Measurements from ENCODE around the gene ZNF598. TPM values are rescaled to one million over a fixed set of nuclear protein-coding genes. Genes with fewer than 3 reads are reported as not detected.
"Not testable (repeated sequence)": the region's sequence is repeated elsewhere in the genome, so short reads cannot be mapped to it uniquely, and the experiment has no call there.

ZNF598 gene
- total RNA-seq, 6 experiments from 2014 or later: 37.1 to 48.1 (median 40.7) TPM

DNA sequence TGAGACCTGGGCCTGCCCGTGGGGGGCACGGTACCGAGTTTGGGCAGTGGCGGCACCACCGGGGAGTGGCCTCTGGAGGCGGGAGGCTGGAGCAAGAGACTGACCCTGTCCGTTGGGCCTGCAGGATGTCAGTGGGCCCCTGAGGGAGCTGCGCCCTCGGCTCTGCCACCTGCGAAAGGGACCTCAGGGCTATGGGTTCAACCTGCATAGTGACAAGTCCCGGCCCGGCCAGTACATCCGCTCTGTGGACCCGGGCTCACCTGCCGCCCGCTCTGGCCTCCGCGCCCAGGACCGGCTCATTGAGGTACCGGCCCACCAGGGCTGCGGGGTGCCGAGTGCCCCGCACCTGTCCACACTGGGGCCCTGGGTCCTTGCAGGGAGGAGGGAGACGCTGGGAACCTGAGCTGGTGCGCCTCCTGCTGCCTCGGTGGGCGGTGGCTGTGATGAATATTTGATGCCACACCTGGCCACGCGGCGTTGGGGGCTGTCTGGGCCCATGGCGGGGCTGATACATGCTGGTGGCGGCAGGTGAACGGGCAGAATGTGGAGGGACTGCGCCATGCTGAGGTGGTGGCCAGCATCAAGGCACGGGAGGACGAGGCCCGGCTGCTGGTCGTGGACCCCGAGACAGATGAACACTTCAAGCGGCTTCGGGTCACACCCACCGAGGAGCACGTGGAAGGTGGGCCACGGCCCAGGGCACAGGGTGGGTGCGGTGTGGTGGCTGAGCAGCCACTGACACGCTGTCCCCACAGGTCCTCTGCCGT lies 26.8 kb upstream of the ZNF598 start:
- Mint-ChIP-seq H3K4me1 (ENCODE audit: low read depth) (peaks cover 34% of the 10 kb centered on the region), H3K36me3 (ENCODE audit: low read depth) (no peaks in the 10 kb centered on the region), H3K9me3 (no peaks in the 10 kb centered on the region), H3K4me3 (peak overlapping the region; percentile 86), H3K27ac (peak overlapping the region; percentile 79), H3K27me3 (ENCODE audit: insufficient read depth) (peaks cover 5% of the 10 kb centered on the region)
- no peak for DNase-seq
- TF ChIP-seq, protein P1, sequence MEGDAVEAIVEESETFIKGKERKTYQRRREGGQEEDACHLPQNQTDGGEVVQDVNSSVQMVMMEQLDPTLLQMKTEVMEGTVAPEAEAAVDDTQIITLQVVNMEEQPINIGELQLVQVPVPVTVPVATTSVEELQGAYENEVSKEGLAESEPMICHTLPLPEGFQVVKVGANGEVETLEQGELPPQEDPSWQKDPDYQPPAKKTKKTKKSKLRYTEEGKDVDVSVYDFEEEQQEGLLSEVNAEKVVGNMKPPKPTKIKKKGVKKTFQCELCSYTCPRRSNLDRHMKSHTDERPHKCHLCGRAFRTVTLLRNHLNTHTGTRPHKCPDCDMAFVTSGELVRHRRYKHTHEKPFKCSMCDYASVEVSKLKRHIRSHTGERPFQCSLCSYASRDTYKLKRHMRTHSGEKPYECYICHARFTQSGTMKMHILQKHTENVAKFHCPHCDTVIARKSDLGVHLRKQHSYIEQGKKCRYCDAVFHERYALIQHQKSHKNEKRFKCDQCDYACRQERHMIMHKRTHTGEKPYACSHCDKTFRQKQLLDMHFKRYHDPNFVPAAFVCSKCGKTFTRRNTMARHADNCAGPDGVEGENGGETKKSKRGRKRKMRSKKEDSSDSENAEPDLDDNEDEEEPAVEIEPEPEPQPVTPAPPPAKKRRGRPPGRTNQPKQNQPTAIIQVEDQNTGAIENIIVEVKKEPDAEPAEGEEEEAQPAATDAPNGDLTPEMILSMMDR (IDR thresholded peaks at IDR 0.05): no peak

DNA sequence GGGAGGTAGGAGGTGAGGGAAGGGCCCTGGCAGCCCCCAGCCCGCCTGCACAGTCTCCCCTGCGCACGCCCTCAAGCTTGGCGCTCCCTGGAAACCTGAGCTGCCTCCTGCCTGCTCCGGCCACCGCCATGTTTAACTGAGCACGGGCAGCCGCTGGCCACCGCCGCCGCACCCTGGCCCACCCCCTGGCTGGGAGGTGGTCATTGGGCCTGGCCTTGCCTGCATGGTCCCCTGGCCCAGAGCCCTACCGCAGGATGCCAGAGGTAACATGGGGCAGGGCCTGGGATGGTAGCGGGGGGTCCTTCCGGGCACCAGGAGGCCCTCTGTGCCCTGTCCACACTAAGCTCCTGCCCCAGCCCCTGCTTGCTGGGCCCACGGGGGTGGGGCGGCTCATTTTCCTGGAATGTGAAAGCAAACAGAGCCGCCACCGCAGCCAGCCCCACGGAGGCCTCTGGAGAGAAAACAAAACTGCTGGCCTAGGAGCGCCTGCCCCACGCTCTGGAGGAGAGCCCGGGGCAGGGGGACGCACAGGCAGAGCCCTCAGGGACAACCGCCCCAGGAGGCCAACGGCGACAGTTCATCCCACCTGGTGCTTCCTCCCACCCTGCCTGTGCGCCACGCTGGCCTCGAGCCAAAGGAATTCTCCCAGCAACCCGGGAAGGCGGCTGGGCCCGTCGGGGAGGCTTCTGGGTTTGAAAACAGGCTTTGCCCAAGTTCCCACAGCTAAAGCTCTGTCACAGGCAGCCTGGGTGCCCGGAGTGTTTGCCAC lies 26.0 kb upstream of the ZNF598 start:
- H3K4me3 Mint-ChIP-seq: peak overlapping the region; percentile 86
- TF ChIP-seq, protein P1 (IDR thresholded peaks at IDR 0.05): no peak
- no peaks in the 10 kb centered on the region for H3K36me3 Mint-ChIP-seq (ENCODE audit: low read depth)
- peak; percentile 81 for DNase-seq
- peak overlapping the region; percentile 79 for H3K27ac Mint-ChIP-seq
- H3K9me3 Mint-ChIP-seq: no peaks in the 10 kb centered on the region
- peaks cover 5% of the 10 kb centered on the region for H3K27me3 Mint-ChIP-seq (ENCODE audit: insufficient read depth)
- peaks cover 34% of the 10 kb centered on the region for H3K4me1 Mint-ChIP-seq (ENCODE audit: low read depth)

DNA sequence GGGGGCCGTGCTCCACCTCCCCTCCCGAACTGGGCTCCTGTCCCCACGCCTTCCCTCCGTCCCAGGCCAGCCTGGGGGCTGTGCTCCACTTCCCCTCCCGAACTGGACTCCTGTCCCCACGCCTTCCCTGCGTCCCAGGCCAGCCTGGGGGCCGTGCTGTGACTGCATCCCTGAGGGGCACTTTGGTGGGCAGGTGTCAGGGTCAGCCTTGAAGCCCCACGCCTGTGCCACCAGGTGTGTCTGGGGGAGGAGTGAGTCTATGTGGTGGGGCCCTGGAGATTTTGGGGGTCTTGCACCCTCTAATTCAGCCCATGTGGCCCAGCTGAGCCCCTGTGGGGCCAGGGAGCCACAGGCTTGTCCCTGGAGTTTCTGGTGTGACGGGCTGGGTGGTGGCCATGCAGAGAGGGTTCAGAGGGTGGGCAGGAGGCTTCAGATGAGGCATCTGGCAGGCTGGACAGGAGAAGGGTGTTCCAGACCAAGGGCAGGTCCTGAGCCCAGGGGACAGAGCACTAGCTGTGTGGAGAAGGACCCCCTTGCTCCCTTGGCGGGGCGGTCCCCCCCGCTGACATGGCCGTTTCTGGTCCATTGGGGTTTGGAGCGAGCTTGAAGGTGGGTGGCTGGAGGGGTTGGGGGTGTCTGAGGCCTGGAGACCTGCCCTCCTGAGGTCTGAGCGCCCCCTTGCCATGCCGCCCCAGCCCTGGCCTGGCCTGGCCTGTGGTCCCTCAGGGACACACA lies 25.2 kb upstream of the ZNF598 start:
- H3K27ac Mint-ChIP-seq: peak overlapping the region; percentile 91

DNA sequence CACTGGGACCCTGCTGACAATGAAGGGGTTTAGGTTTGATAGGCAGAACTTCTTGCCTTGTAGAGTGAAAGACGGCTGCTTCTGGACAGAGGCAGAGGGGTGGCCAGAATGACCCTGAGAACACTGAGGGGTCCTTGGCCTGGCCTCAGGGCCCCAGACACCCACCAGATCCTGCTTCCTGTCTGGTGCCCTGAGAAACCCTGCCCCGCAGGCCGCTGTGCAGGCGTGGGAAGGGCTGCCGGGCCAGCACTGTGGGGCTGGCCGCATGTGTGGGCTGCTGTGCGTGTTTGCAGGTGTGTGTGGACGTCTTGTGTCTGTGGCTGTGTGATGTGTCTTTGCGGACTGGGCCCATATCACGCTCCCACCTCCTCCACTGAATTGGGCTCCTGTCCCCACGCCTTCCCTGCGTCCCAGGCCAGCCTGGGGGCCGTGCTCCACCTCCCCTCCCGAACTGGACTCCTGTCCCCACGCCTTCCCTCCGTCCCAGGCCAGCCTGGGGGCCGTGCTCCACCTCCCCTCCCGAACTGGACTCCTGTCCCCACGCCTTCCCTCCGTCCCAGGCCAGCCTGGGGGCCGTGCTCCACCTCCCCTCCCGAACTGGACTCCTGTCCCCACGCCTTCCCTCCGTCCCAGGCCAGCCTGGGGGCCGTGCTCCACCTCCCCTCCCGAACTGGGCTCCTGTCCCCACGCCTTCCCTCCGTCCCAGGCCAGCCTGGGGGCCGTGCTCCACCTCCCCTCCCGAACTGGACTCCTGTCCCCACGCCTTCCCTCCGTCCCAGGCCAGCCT lies 24.5 kb upstream of the ZNF598 start:
- not testable (repeated sequence) for H3K9me3 Mint-ChIP-seq; H3K27me3 Mint-ChIP-seq (ENCODE audit: insufficient read depth); H3K36me3 Mint-ChIP-seq (ENCODE audit: low read depth)
- H3K27ac Mint-ChIP-seq: peak overlapping the region; percentile 91
- H3K4me1 Mint-ChIP-seq (ENCODE audit: low read depth): peaks cover 26% of the 10 kb centered on the region
- DNase-seq: peak; percentile 27
- H3K4me3 Mint-ChIP-seq: peak overlapping the region; percentile 88

More for the DNA sequence above, 25.2 kb upstream of the ZNF598 start:
- DNase-seq: no peak
- peak overlapping the region; percentile 86 for H3K4me3 Mint-ChIP-seq
- peaks cover 33% of the 10 kb centered on the region for H3K4me1 Mint-ChIP-seq (ENCODE audit: low read depth)
- peaks cover 5% of the 10 kb centered on the region for H3K27me3 Mint-ChIP-seq (ENCODE audit: insufficient read depth)
- no peaks in the 10 kb centered on the region for H3K36me3 Mint-ChIP-seq (ENCODE audit: low read depth)
- no peaks in the 10 kb centered on the region for H3K9me3 Mint-ChIP-seq
- TF ChIP-seq, protein P1 (IDR thresholded peaks at IDR 0.05): no peak

DNA sequence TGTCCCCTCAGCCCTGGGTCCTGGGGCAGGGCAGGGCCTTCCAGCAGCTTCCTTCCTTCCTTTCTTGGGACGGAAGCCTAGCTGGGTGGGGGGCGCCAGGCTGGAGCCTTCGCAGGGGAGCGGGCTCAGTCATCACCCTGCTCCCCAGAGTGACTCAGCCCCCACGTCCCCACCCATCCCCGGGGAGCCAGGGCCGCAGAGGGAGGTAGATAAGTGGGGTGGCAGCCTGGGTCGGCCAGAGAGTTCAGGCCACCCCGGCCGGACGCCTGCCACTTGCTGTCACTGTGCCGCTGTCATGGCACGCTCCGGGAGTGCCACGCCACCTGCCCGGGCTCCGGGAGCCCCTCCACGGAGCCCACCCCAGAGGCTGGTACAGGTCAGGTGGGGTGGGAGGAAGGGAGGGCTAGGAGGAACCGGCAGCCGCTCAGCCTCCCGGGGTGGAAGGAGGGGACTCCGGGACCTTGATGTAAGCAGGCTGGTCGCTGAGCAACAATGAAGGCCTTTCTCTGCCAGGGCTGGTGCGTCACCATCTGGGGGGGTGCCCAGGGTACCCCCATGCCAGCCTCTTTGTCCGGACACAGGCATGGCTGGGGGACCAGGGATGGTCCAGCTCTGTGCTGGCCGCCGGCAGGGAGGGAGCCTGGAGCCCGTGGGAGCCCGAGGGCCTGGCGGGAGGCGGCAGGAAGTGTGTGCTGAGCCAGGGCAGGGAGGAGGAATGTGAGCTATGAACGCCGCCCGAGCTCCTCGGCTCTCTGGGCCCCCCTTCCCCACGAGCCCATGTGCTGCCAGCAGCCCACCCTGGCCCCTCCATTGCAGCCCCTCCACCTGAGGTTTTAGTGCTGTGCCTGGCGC lies 23.7 kb upstream of the ZNF598 start:
- TF ChIP-seq, protein P1 (IDR thresholded peaks at IDR 0.05): no peak
- H3K4me3 Mint-ChIP-seq: peak overlapping the region; percentile 88
- no peaks in the 10 kb centered on the region for H3K9me3 Mint-ChIP-seq
- peaks cover 4% of the 10 kb centered on the region; the same call in 1 of the 2 replicates for H3K27me3 Mint-ChIP-seq (ENCODE audit: insufficient read depth)
- DNase-seq: peak; percentile 76
- H3K27ac Mint-ChIP-seq: peak overlapping the region; percentile 89
- no peaks in the 10 kb centered on the region for H3K36me3 Mint-ChIP-seq (ENCODE audit: low read depth)
- peaks cover 27% of the 10 kb centered on the region for H3K4me1 Mint-ChIP-seq (ENCODE audit: low read depth)
